Right lobe of liver (tissue), 4 donors: ENCODE data around the gene OPRM1.

Experiments
- POLR2A ChIP-seq: fragments of 450-650 bp; IDR thresholded peaks from one replicate; pipeline ENCODE4 v1.6.1; 2017; ENCODE audit warnings: antibody characterized with exemption, mild to moderate bottlenecking
- TF ChIP-seq, protein P1 (sequence below), 4 donors: fragments of 200-600 bp in 3 of 4; fragments of 450-650 bp in 1 of 4; IDR thresholded peaks; one replicate each; pipeline versions ENCODE4 v1.5.1 to v1.8.0; 2016 to 2022; ENCODE audit warnings: antibody characterized with exemption in 4 of 4, mild to moderate bottlenecking in 2 of 4
- donor health status: DM: no; HTN: no; CAD: no.
- donor health status: DM: no; HTN: no; CAD: no.
- donor health status: DM: no; HTN: yes; CAD: no.

DNA sequence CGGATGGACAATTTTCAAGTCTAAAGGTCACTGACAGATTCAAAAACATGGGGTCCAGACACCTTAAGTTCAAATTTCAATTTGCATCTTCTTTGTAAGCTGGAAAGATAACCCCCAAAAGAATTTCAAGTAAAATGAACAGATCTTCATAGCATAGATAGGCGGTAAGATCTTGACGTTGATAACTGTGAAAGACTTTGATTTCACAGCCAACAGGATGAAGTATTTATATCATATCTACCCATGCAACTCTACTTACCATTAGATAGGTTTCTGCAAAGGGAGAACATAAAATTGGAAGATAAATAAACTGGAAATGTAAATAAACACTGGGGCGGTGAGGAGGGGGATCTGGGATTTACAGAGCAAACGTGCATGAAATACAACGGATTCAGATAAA lies 179.7 kb downstream of the OPRM1 start:
- TF ChIP-seq, protein P1, sequence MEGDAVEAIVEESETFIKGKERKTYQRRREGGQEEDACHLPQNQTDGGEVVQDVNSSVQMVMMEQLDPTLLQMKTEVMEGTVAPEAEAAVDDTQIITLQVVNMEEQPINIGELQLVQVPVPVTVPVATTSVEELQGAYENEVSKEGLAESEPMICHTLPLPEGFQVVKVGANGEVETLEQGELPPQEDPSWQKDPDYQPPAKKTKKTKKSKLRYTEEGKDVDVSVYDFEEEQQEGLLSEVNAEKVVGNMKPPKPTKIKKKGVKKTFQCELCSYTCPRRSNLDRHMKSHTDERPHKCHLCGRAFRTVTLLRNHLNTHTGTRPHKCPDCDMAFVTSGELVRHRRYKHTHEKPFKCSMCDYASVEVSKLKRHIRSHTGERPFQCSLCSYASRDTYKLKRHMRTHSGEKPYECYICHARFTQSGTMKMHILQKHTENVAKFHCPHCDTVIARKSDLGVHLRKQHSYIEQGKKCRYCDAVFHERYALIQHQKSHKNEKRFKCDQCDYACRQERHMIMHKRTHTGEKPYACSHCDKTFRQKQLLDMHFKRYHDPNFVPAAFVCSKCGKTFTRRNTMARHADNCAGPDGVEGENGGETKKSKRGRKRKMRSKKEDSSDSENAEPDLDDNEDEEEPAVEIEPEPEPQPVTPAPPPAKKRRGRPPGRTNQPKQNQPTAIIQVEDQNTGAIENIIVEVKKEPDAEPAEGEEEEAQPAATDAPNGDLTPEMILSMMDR (IDR thresholded peaks at IDR 0.05): no peak
- no peak for TF ChIP-seq POLR2A
